ENCODE results near the gene GRIK2.

GRIK2 gene

DNA sequence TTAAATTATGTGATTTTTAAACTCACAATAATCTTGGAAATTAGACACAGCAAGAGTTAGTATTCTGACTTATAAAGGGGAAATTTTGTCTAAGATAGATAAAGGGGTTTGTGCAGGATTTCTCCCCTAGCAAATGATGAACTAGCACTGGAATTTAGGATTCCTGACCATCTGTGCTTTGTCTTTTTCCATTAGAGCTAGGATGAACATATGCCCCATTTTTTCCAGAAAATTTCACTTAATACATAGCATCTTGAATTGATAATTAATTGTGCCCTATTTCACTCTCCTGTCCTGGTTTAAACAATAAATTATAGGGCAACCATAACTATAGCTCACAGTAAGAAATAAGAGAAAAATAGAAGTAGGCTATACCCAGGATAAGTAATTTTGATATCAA is 601.0 kb downstream of the GRIK2 start:
- no peaks in the 10 kb centered on the region for H3K36me3 ChIP-seq (ENCODE audit: control insufficient read depth, insufficient read depth, low read length)
- no peak overlapping the region for H3K4me3 ChIP-seq (ENCODE audit: low read depth, low read length)
- no peak overlapping the region for H3K9ac ChIP-seq (ENCODE audit: low read depth, low read length)
- H3K9me3 ChIP-seq (ENCODE audit: control insufficient read depth, insufficient read depth, low read length), result no peaks in the 10 kb centered on the region
- H3K4me1 ChIP-seq (ENCODE audit: control insufficient read depth, insufficient read depth, low read length), result no peaks in the 10 kb centered on the region
- H3K27me3 ChIP-seq (ENCODE audit: control insufficient read depth, insufficient read depth, low read length), result no peaks in the 10 kb centered on the region

DNA sequence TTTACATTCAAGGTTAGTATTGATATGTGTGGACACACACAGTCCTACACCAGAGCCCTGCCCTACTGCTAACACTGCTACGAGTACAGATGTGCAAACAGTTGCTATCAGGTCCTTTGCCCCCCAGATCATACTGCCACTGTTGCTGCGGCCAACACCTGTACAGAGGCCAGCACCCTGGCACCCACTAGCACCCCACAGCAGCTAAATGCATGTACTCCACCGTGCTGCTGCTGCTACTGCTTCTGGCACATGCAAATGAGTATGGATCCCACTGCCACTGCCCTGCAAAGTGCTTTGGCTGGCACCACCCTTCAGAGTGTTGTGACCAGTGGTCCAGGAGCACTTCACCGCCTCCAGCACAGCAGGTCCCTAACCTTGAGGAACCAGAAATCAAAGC is 621.9 kb downstream of the GRIK2 start:
- Histone ChIP-seq H3K4me3 (ENCODE audit: low read depth, low read length) (no peak overlapping the region), H3K9me3 (ENCODE audit: control insufficient read depth, insufficient read depth, low read length) (no peaks in the 10 kb centered on the region), H3K36me3 (ENCODE audit: control insufficient read depth, insufficient read depth, low read length) (no peaks in the 10 kb centered on the region), H3K27me3 (ENCODE audit: control insufficient read depth, insufficient read depth, low read length) (no peaks in the 10 kb centered on the region), H3K4me1 (ENCODE audit: control insufficient read depth, insufficient read depth, low read length) (no peaks in the 10 kb centered on the region), H3K9ac (ENCODE audit: low read depth, low read length) (no peak overlapping the region)

DNA sequence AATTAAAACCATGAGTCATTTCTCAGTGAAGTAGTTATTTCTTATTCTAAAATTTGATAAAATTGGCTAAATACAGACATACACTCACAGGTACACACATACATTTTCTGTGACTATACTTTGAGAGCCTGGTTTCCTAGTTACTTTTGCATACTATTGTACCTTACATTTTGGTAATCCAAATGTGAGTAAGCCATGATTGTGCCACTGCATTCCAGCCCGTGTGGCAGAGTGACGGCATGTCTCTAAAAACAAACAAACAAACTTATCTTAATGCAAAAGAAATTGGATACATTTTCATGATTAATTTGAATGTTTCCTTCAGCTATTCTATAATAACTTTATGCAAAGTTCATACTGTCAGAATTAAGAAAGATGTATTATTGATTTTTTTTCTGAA is 628.8 kb downstream of the GRIK2 start:
- H3K4me1 ChIP-seq (ENCODE audit: control insufficient read depth, insufficient read depth, low read length), result no peaks in the 10 kb centered on the region
- H3K4me3 ChIP-seq (ENCODE audit: low read depth, low read length), result no peak overlapping the region
- H3K27me3 ChIP-seq (ENCODE audit: control insufficient read depth, insufficient read depth, low read length), result no peaks in the 10 kb centered on the region
- no peaks in the 10 kb centered on the region for H3K36me3 ChIP-seq (ENCODE audit: control insufficient read depth, insufficient read depth, low read length)
- no peak overlapping the region for H3K9ac ChIP-seq (ENCODE audit: low read depth, low read length)
- no peaks in the 10 kb centered on the region for H3K9me3 ChIP-seq (ENCODE audit: control insufficient read depth, insufficient read depth, low read length)

DNA sequence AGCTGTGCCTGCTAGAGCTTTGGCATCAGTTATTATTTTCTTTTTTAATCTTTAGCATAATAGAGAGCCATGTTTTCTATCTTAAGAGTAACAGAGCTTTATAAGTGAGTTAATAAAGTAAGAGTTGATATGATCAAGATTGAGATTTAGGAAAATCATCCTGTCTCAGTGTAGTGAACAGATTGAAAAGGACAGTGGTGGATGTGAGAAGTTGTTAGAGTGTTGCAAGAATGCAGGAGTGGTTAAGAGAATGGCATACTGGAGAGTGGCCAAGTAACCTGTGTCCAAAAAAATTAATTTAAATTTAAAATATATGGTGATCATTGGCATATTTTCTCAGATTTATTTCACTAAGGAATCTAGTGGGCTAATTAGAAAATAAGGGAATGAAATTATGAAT is 629.3 kb downstream of the GRIK2 start:
- Histone ChIP-seq H3K4me3 (ENCODE audit: low read depth, low read length) (no peak overlapping the region), H3K9me3 (ENCODE audit: control insufficient read depth, insufficient read depth, low read length) (no peaks in the 10 kb centered on the region), H3K27me3 (ENCODE audit: control insufficient read depth, insufficient read depth, low read length) (no peaks in the 10 kb centered on the region), H3K9ac (ENCODE audit: low read depth, low read length) (no peak overlapping the region), H3K4me1 (ENCODE audit: control insufficient read depth, insufficient read depth, low read length) (no peaks in the 10 kb centered on the region), H3K36me3 (ENCODE audit: control insufficient read depth, insufficient read depth, low read length) (no peaks in the 10 kb centered on the region)

DNA sequence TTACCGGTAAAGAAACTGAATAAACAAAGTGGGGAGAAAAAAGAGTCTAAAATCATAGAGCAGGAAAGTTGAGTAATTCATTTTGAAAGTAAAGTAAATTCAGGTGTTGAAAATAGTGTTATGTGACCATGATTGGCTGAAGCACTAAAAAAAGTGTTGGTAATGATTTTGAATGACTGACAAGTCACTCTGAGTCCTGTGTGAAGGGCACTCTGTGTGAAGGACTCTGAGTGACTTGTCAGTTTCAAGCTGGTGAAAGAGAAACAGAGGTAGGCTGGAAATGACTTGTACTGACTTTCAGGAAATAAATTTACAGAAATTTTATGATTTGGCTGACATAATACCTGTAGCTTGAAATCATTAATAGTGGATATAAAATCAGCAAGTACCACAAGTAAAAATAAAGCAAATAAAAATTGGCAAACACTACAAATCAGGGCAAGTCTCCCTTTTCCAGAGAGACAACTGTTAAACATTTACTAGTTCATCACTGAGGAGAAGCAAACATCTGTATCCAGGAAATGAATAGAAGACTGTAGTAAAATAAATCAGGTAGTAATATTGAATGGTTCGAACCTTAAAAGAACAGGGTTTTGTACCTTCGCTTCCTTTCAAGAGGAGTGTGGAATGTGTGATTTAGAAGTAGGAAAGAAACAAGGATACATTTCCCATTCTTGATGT is 630.6 kb downstream of the GRIK2 start:
- Histone ChIP-seq H3K36me3 (ENCODE audit: control insufficient read depth, insufficient read depth, low read length) (no peaks in the 10 kb centered on the region), H3K9ac (ENCODE audit: low read depth, low read length) (no peak overlapping the region), H3K4me1 (ENCODE audit: control insufficient read depth, insufficient read depth, low read length) (no peaks in the 10 kb centered on the region), H3K4me3 (ENCODE audit: low read depth, low read length) (no peak overlapping the region), H3K9me3 (ENCODE audit: control insufficient read depth, insufficient read depth, low read length) (no peaks in the 10 kb centered on the region), H3K27me3 (ENCODE audit: control insufficient read depth, insufficient read depth, low read length) (no peaks in the 10 kb centered on the region)

DNA sequence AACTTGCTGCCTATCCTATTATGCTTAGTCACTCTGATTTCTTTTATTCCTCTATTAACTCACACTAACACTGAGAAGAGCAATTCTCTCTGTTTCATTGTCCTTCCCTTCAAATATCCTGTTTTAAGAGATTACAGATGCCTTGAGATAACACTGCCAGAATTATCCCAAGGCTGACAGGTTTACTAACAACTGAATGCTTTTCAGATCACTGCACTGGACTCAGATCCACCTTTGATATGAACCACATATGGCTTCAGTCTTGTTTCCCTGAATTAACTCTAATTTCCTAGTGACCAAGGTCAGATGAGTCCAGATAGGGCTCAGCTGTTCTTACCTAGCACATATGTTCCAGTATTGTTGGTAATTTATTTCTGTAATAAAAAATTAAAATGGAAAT is 633.1 kb downstream of the GRIK2 start:
- Histone ChIP-seq H3K9ac (ENCODE audit: low read depth, low read length) (no peak overlapping the region), H3K27me3 (ENCODE audit: control insufficient read depth, insufficient read depth, low read length) (no peaks in the 10 kb centered on the region), H3K9me3 (ENCODE audit: control insufficient read depth, insufficient read depth, low read length) (no peaks in the 10 kb centered on the region), H3K4me3 (ENCODE audit: low read depth, low read length) (no peak overlapping the region), H3K4me1 (ENCODE audit: control insufficient read depth, insufficient read depth, low read length) (no peaks in the 10 kb centered on the region), H3K36me3 (ENCODE audit: control insufficient read depth, insufficient read depth, low read length) (no peaks in the 10 kb centered on the region)

DNA sequence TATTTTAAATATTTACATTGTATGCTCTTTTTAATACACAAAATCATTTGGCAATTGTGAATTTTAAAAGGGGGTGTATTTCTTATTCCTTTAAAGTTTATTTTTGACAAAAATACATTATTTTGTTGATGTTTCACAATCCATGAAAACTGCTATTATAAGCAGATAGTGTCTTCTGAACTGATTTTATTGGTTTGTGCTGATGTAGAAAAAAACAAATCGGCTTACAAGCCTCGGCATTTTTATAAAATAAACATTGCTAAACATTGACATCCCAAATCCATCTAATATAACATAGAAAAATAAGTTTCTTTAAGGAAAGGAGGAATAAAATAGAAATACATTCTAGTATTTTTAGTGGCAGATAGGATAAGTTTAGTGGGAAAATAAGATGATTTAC is 634.7 kb downstream of the GRIK2 start:
- H3K4me3 ChIP-seq (ENCODE audit: low read depth, low read length), result no peak overlapping the region
- no peaks in the 10 kb centered on the region for H3K4me1 ChIP-seq (ENCODE audit: control insufficient read depth, insufficient read depth, low read length)
- no peaks in the 10 kb centered on the region for H3K9me3 ChIP-seq (ENCODE audit: control insufficient read depth, insufficient read depth, low read length)
- H3K9ac ChIP-seq (ENCODE audit: low read depth, low read length), result no peak overlapping the region
- no peaks in the 10 kb centered on the region for H3K27me3 ChIP-seq (ENCODE audit: control insufficient read depth, insufficient read depth, low read length)
- no peaks in the 10 kb centered on the region for H3K36me3 ChIP-seq (ENCODE audit: control insufficient read depth, insufficient read depth, low read length)

DNA sequence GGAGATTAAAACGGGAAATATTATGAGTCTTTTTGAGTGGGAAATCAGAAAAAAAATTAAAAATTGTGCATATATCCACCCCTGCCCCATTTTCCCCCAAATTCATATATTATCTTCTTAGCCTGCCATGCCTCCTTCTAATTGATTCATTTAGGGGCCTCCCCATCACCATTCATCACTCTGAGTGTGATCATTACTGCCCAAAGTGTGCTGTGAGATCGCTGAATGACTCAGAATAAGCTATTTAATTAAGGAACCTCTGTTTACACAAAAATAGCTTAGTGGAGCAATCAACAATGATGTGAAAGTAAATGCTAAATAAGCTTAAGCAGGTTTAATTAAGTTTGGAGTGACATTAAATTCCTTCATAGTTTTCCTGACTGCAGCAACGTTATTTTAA is 645.5 kb downstream of the GRIK2 start:
- H3K9me3 ChIP-seq (ENCODE audit: control insufficient read depth, insufficient read depth, low read length), result no peaks in the 10 kb centered on the region
- H3K27me3 ChIP-seq (ENCODE audit: control insufficient read depth, insufficient read depth, low read length), result no peaks in the 10 kb centered on the region
- no peak overlapping the region for H3K4me3 ChIP-seq (ENCODE audit: low read depth, low read length)

DNA sequence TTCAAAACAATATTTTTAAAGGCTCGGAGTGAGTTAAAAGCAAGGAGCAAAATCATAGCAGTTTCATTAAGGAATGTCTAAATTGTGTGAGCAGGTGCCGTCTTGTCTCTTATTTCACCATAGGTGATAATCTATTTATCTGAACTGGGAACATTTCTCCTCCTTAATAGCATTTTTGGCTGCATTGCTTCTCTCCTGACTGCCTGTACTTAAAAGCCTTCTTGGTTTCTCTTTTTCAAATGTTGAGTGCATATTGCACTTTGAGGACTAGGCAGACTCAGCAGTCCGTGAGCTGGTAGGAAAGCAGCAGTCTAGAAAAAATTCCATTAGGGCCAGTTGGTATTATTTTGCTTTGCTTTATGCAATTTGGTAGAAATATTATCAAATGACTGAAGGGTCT is 645.9 kb downstream of the GRIK2 start:
- Histone ChIP-seq H3K36me3 (ENCODE audit: control insufficient read depth, insufficient read depth, low read length) (no peaks in the 10 kb centered on the region), H3K9me3 (ENCODE audit: control insufficient read depth, insufficient read depth, low read length) (no peaks in the 10 kb centered on the region), H3K9ac (ENCODE audit: low read depth, low read length) (no peak overlapping the region), H3K4me1 (ENCODE audit: control insufficient read depth, insufficient read depth, low read length) (no peaks in the 10 kb centered on the region), H3K27me3 (ENCODE audit: control insufficient read depth, insufficient read depth, low read length) (no peaks in the 10 kb centered on the region), H3K4me3 (ENCODE audit: low read depth, low read length) (no peak overlapping the region)

More for the DNA sequence above, 645.5 kb downstream of the GRIK2 start:
- no peak overlapping the region for H3K9ac ChIP-seq (ENCODE audit: low read depth, low read length)
- H3K36me3 ChIP-seq (ENCODE audit: control insufficient read depth, insufficient read depth, low read length), result no peaks in the 10 kb centered on the region
- no peaks in the 10 kb centered on the region for H3K4me1 ChIP-seq (ENCODE audit: control insufficient read depth, insufficient read depth, low read length)

DNA sequence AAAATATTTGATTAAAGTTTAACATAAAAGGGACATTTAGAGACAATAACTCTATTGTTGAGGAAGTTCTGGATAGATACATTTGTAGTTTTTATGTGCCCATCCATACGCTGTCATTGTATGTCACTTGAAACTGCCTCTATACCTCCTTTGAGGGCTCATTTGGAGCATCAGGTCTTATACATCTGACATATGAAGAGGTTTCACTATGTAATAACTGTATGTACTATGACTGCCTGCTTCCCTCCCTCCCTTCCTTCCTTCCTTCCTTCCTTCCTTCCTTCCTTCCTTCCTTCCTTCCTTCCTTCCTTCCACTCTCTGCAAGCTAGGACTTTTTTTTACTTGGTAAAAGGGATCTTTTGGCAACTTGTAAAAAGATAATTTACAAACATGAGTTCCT is 657.5 kb downstream of the GRIK2 start:
- H3K36me3 ChIP-seq (ENCODE audit: control insufficient read depth, insufficient read depth, low read length), result no peaks in the 10 kb centered on the region
- H3K4me3 ChIP-seq (ENCODE audit: low read depth, low read length), result no peak overlapping the region
- no peaks in the 10 kb centered on the region for H3K4me1 ChIP-seq (ENCODE audit: control insufficient read depth, insufficient read depth, low read length)
- H3K9ac ChIP-seq (ENCODE audit: low read depth, low read length), result no peak overlapping the region
- H3K9me3 ChIP-seq (ENCODE audit: control insufficient read depth, insufficient read depth, low read length), result no peaks in the 10 kb centered on the region
- H3K27me3 ChIP-seq (ENCODE audit: control insufficient read depth, insufficient read depth, low read length), result no peaks in the 10 kb centered on the region

DNA sequence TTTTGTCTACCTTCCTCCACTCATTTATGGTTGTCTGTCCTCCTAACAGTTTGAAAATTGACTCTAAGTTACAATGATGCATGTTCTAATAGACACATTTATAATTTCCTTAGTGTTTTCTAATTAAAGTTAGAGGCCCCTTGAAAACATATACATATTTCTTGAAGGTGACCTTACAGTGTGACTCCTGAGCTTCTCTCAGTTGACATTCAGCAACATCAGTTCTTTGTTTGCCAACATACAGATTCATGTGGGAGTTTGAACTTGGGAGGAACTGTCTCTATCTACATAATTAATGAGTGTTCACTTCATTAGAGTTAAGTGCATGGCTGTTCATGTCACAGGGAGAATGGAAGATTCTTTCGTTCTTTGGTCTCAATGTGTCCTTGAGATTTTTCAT is 658.2 kb downstream of the GRIK2 start:
- Histone ChIP-seq H3K9me3 (ENCODE audit: control insufficient read depth, insufficient read depth, low read length) (no peaks in the 10 kb centered on the region), H3K27me3 (ENCODE audit: control insufficient read depth, insufficient read depth, low read length) (no peaks in the 10 kb centered on the region), H3K9ac (ENCODE audit: low read depth, low read length) (no peak overlapping the region), H3K4me3 (ENCODE audit: low read depth, low read length) (no peak overlapping the region), H3K4me1 (ENCODE audit: control insufficient read depth, insufficient read depth, low read length) (no peaks in the 10 kb centered on the region), H3K36me3 (ENCODE audit: control insufficient read depth, insufficient read depth, low read length) (no peaks in the 10 kb centered on the region)

DNA sequence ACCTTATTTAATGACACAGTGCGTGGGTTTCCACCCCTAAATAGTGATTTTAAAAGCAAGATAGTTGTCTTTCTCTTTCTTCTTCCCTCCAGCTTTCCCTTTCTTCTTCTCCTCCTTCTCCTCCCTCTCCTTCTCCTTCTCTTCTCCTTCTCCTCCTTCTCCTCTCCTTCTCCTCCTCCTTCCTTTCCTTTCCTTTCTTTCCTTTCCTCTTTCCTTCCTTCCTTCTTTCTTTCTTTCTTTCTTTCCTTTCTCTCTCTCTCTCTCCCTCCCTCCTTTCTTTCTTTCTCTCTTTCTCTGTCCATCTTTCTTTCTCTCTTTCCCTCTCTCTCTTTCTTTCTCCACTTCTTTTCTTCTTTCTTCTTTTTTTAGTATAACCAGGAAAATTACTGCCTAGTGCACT is 670.6 kb downstream of the GRIK2 start:
- no peaks in the 10 kb centered on the region for H3K27me3 ChIP-seq (ENCODE audit: control insufficient read depth, insufficient read depth, low read length)
- no peak overlapping the region for H3K9ac ChIP-seq (ENCODE audit: low read depth, low read length)
- H3K9me3 ChIP-seq (ENCODE audit: control insufficient read depth, insufficient read depth, low read length), result no peaks in the 10 kb centered on the region
- H3K4me1 ChIP-seq (ENCODE audit: control insufficient read depth, insufficient read depth, low read length), result no peaks in the 10 kb centered on the region
- no peak overlapping the region for H3K4me3 ChIP-seq (ENCODE audit: low read depth, low read length)
- no peaks in the 10 kb centered on the region for H3K36me3 ChIP-seq (ENCODE audit: control insufficient read depth, insufficient read depth, low read length)

Data from iPS-15b (cell line).